WI38 (cell line): ENCODE data around the gene S100A11.

Experiments
- H3K4me3 ChIP-seq: 2 replicates; pipeline ENCODE4 v1.5.1; 2011; ENCODE audit warnings: low read depth, mild to moderate bottlenecking, control low read depth, low read length
- CTCF ChIP-seq: IDR thresholded peaks from 2 replicates; pipeline ENCODE4 v1.5.1; 2012; ENCODE audit warnings: low read depth, mild to moderate bottlenecking, control low read depth, low read length

The S100A11 gene

GRCh38 chr1:151990856-151991198 is 46.0 kb downstream of the S100A11 start:
- TF ChIP-seq CTCF, result no peak
- peak overlapping the region; percentile 98 for H3K4me3 ChIP-seq

- TF ChIP-seq CTCF, result no peak
- H3K4me3 ChIP-seq, result peak overlapping the region; percentile 98
Measured at GRCh38 chr1:151990058-151990855, 46.5 kb downstream of the S100A11 start.

- peak overlapping the region; percentile 41 for H3K4me3 ChIP-seq
- TF ChIP-seq CTCF, result no peak
Measured at GRCh38 chr1:151989211-151989862, 47.5 kb downstream of the S100A11 start.

GRCh38 chr1:151988405-151988923 is 48.3 kb downstream of the S100A11 start:
- no peak for TF ChIP-seq CTCF
- H3K4me3 ChIP-seq, result peak overlapping the region; percentile 41

GRCh38 chr1:151986501-151987190 is 50.2 kb downstream of the S100A11 start:
- no peak for TF ChIP-seq CTCF

GRCh38 chr1:151985768-151986167 is 51.0 kb downstream of the S100A11 start:
- no peak for TF ChIP-seq CTCF

More at GRCh38 chr1:151986501-151987190, 50.2 kb downstream of the S100A11 start:
- no peak overlapping the region for H3K4me3 ChIP-seq

More at GRCh38 chr1:151985768-151986167, 51.0 kb downstream of the S100A11 start:
- H3K4me3 ChIP-seq, result no peak overlapping the region
